Astrocyte of the spinal cord (primary cell): ENCODE results near the gene ATP6AP1.

ENCODE experiments used
- DNase-seq: peaks from one replicate; pipeline ENCODE4 v3.0.0; 2011; ENCODE audit warnings: low read depth, low spot score
- H3K4me3 ChIP-seq: 2 replicates; pipeline ENCODE4 v1.5.1; 2011; ENCODE audit warnings: low read depth, mild to moderate bottlenecking, low read length, moderate library complexity
- in situ Hi-C: cut with HindIII; loops from 2 replicates; pipeline ENCODE4 v1.10.0; 2017; ENCODE audit warnings: low sequenced_read_pairs
- TF ChIP-seq, protein P1 (sequence below): IDR thresholded peaks from 2 replicates; pipeline ENCODE4 v1.5.1; 2012; ENCODE audit warnings: low read depth, mild to moderate bottlenecking, low read length, inconsistent platforms

Gene ATP6AP1, protein sequence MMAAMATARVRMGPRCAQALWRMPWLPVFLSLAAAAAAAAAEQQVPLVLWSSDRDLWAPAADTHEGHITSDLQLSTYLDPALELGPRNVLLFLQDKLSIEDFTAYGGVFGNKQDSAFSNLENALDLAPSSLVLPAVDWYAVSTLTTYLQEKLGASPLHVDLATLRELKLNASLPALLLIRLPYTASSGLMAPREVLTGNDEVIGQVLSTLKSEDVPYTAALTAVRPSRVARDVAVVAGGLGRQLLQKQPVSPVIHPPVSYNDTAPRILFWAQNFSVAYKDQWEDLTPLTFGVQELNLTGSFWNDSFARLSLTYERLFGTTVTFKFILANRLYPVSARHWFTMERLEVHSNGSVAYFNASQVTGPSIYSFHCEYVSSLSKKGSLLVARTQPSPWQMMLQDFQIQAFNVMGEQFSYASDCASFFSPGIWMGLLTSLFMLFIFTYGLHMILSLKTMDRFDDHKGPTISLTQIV

DNA sequence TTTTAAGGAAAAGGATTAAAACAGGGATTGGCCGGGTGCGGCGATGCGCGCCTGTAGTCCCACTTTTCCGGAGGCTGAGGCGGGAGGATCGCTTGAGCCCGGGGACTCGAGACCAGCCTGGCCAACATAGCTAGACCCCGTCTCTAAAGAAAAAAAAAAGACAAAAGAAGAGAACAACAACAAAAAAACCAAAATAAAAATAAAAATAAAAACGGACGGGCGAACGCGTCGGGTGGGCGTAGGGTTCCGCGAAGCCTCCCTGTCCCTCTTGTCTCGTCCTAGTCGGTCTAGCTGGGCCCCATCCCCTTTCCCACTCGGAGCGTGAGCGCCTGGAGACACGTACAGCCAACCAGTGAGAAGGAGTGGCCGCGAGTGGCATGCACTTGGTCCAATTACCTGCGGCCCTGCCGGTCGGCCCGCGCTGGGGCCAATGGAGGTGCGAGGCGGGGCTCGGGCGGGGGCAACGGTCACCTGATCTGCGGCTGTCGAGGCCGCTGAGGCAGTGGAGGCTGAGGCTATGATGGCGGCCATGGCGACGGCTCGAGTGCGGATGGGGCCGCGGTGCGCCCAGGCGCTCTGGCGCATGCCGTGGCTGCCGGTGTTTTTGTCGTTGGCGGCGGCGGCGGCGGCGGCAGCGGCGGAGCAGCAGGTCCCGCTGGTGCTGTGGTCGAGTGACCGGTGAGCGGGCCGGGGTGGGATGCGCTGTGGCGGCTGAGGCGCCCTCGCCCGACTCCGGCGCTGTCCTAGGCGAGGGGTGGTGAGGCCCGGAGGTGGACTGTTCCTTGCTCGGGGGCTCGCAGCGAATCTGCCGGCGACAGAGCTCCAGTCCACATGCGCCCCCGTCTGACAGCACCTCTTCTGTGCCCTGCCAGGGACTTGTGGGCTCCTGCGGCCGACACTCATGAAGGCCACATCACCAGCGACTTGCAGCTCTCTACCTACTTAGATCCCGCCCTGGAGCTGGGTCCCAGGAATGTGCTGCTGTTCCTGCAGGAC is at the start of gene ATP6AP1:
Gene ATP6AP1 (plus strand): TSS at position 502 of the 996 bp plus-strand sequence. CDS start 16 bp downstream, at position 518.
- peak within 1 kb of the TSS; percentile 63 for H3K4me3 ChIP-seq
- DNase-seq, result peak; percentile 94
- in situ Hi-C loops, result no loop called here
- TF ChIP-seq, protein P1, sequence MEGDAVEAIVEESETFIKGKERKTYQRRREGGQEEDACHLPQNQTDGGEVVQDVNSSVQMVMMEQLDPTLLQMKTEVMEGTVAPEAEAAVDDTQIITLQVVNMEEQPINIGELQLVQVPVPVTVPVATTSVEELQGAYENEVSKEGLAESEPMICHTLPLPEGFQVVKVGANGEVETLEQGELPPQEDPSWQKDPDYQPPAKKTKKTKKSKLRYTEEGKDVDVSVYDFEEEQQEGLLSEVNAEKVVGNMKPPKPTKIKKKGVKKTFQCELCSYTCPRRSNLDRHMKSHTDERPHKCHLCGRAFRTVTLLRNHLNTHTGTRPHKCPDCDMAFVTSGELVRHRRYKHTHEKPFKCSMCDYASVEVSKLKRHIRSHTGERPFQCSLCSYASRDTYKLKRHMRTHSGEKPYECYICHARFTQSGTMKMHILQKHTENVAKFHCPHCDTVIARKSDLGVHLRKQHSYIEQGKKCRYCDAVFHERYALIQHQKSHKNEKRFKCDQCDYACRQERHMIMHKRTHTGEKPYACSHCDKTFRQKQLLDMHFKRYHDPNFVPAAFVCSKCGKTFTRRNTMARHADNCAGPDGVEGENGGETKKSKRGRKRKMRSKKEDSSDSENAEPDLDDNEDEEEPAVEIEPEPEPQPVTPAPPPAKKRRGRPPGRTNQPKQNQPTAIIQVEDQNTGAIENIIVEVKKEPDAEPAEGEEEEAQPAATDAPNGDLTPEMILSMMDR, result no peak

DNA sequence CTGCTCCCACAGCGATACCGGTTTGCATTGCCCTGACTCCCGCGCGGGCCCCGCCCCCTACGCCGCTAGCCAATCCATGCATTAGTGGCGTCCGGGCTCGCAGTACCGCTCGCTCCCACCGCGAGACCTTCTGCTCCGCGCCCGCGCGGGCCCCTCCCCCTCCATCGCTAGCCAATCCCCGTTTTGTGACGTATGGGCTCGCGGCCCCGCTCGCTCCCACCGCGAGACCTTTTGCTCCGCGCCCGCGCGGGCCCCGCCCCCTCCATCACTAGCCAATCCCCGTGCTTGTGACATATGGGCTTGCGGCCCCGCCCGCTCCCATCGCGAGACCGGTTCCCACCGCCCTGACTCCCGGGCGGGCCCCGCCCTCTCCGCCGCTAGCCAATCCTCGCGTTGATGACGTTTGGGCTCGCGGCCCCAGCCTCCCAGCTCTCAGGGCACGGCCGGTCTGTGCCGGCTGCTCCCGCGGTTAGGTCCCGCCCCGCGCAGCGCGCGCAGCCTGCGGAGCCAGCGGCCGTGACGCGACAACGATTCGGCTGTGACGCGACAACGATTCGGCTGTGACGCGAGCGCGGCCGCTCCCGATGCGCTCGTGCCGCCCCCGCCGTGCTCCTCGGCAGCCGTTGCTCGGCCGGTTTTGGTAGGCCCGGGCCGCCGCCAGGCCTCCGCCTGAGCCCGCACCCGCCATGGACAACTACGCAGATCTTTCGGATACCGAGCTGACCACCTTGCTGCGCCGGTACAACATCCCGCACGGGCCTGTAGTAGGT is 49.5 kb upstream of the ATP6AP1 start, which contains the start of gene EMD:
Gene EMD (plus strand): TSS at position 497 of the 770 bp plus-strand sequence. CDS start 190 bp downstream, at position 687.
- peak within 1 kb of the TSS; percentile 67 for H3K4me3 ChIP-seq
- DNase-seq, result peak; percentile 98
- in situ Hi-C loops, result no loop called here
- TF ChIP-seq, protein P1, result no peak

- TF ChIP-seq, protein P1, result no peak
- no peak for DNase-seq
- in situ Hi-C loops, result no loop called here
- H3K4me3 ChIP-seq, result peak overlapping the region; percentile 67
These were observed 48.9 kb upstream of the ATP6AP1 start for GRCh38 chrX:154379569-154379951.

DNA sequence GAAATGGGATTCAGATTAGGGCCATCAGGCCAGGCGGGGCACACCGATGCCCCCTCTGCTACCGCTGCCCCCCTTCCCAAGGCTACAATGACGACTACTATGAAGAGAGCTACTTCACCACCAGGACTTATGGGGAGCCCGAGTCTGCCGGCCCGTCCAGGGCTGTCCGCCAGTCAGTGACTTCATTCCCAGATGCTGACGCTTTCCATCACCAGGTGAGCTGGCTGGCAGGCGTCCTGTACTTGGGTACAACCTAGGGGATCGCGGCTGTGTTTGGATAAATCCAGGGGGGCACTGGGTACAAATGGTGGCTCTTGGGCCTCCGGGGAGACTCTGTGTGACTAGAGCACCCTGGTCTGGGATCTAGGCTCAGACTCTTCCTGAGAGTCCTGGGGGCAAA is 48.3 kb upstream of the ATP6AP1 start:
- peak overlapping the region; percentile 67 for H3K4me3 ChIP-seq
- in situ Hi-C loops, result no loop called here
- no peak for DNase-seq
- TF ChIP-seq, protein P1, result no peak

DNA sequence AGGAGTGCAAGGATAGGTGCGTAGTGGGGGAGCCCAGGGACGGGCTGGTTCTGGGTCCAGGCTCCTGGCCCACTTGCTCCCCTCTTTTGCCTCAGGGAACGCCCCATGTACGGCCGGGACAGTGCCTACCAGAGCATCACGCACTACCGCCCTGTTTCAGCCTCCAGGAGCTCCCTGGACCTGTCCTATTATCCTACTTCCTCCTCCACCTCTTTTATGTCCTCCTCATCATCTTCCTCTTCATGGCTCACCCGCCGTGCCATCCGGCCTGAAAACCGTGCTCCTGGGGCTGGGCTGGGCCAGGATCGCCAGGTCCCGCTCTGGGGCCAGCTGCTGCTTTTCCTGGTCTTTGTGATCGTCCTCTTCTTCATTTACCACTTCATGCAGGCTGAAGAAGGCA is 47.7 kb upstream of the ATP6AP1 start:
- TF ChIP-seq, protein P1, result no peak
- H3K4me3 ChIP-seq, result peak overlapping the region; percentile 67
- DNase-seq, result no peak
- in situ Hi-C loops, result no loop called here

- in situ Hi-C loops, result no loop called here
- TF ChIP-seq, protein P1, result no peak
- no peak for DNase-seq
- no peak overlapping the region for H3K4me3 ChIP-seq
These were observed 47.2 kb upstream of the ATP6AP1 start for GRCh38 chrX:154381271-154381670.
